Breast epithelium (tissue), 4 donors: ENCODE measurements around the gene ARL5A. TPM values are rescaled to one million over a fixed set of nuclear protein-coding genes. Genes with fewer than 3 reads are reported as not detected.

ENCODE experiments used
- DNase-seq, 2 donors: peaks; one replicate each; pipeline ENCODE4 v3.0.0-alpha.2; 2019; ENCODE audit warnings: low spot score in 2 of 2
- H3K27ac ChIP-seq, 2 donors: fragments of 200-600 bp; sonication (generic) in 1 of 2; one replicate each; pipeline ENCODE4 v1.5.1; 2016 to 2019; ENCODE audit warnings: mild to moderate bottlenecking in 1 of 2
- H3K27me3 ChIP-seq, 2 donors: fragments of 200-600 bp; sonication (generic) in 1 of 2; one replicate each; pipeline versions ENCODE4 v1.5.1 to v1.6.0; 2017 to 2019; ENCODE audit warnings: control low read depth in 1 of 2, mild to moderate bottlenecking in 1 of 2
- H3K36me3 ChIP-seq: fragments of 200-600 bp; one replicate; pipeline ENCODE4 v1.5.1; 2019
- H3K4me1 ChIP-seq, 2 donors: fragments of 200-600 bp; sonication (generic); one replicate each; pipeline ENCODE4 v1.5.1; 2016 to 2019; ENCODE audit warnings: control low read depth in 1 of 2
- H3K4me3 ChIP-seq, 3 donors: fragments of 200-600 bp; sonication (generic); 1 replicate in 2 of 3; 2 replicates in 1 of 3; pipeline ENCODE4 v1.5.1; 2016 to 2019; ENCODE audit warnings: mild to moderate bottlenecking in 3 of 3, moderate library complexity in 2 of 3
- H3K9me3 ChIP-seq, 2 donors: fragments of 200-600 bp; sonication (generic) in 1 of 2; one replicate each; pipeline ENCODE4 v1.5.1; 2016 to 2019; ENCODE audit warnings: control low read depth in 1 of 2
- POLR2A ChIP-seq: fragments of 450-650 bp; IDR thresholded peaks from one replicate; pipeline ENCODE4 v1.6.1; 2016; ENCODE audit warnings: antibody characterized with exemption, mild to moderate bottlenecking, moderate library complexity
- POLR2AphosphoS5 ChIP-seq, 3 donors: sonication (generic); formaldehyde crosslinking; IDR thresholded peaks; one replicate each; pipeline ENCODE4 v1.6.1; 2017; ENCODE audit warnings: antibody characterized with exemption in 3 of 3
- intact Hi-C: fragments of 100-400 bp; cut with DNase I; formaldehyde crosslinking; loops from one replicate; pipeline ENCODE4 v1.15.1; 2023; ENCODE audit warnings: low total_unique reads
- total RNA-seq, 3 donors: library from RNA; depleted of rRNA; stranded (reverse); fragments of >200 nt; gene quantifications; one replicate each; pipeline ENCODE4 v1.1.0, GENCODE V29; 2016
- TF ChIP-seq, protein P1 (sequence below), 3 donors: fragments of 450-650 bp; IDR thresholded peaks; one replicate each; pipeline ENCODE4 v1.5.1; 2016 to 2017; ENCODE audit warnings: antibody characterized with exemption in 3 of 3, mild to moderate bottlenecking in 3 of 3, moderate library complexity in 3 of 3

ARL5A gene
- total RNA-seq, 3 donors from 2014 or later = 43.2 to 63.1 (median 45.6) TPM

DNA sequence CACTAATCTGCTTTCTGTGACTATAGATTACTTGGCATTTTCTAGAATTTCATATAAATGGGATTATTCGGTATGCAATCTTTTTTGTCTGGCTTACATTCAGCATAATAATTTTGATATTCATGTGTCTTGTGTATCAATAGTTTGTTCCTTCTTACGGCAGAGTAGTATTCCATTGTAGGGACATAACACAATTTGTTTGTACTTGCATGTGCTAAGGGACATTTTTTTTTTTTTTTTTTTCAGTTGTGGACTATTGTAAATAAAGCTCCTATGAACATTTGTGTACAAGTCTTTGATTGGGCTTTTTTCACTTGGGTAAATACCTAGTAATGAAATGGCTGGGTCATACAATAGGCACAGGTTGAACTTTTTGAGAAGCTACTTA is 45.1 kb downstream of the ARL5A start:
- H3K4me3 ChIP-seq = no peak overlapping the region
- intact Hi-C loops = no loop called here
- H3K9me3 ChIP-seq = no peaks in the 10 kb centered on the region
- H3K27ac ChIP-seq = no peak overlapping the region
- no peak for DNase-seq
- H3K36me3 ChIP-seq = no peaks in the 10 kb centered on the region
- no peaks in the 10 kb centered on the region for H3K27me3 ChIP-seq
- no peaks in the 10 kb centered on the region for H3K4me1 ChIP-seq
- TF ChIP-seq POLR2A (no peak), POLR2AphosphoS5 (IDR thresholded peaks at IDR 0.05) (no peak)
- TF ChIP-seq, protein P1, sequence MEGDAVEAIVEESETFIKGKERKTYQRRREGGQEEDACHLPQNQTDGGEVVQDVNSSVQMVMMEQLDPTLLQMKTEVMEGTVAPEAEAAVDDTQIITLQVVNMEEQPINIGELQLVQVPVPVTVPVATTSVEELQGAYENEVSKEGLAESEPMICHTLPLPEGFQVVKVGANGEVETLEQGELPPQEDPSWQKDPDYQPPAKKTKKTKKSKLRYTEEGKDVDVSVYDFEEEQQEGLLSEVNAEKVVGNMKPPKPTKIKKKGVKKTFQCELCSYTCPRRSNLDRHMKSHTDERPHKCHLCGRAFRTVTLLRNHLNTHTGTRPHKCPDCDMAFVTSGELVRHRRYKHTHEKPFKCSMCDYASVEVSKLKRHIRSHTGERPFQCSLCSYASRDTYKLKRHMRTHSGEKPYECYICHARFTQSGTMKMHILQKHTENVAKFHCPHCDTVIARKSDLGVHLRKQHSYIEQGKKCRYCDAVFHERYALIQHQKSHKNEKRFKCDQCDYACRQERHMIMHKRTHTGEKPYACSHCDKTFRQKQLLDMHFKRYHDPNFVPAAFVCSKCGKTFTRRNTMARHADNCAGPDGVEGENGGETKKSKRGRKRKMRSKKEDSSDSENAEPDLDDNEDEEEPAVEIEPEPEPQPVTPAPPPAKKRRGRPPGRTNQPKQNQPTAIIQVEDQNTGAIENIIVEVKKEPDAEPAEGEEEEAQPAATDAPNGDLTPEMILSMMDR (IDR thresholded peaks at IDR 0.05) = no peak

DNA sequence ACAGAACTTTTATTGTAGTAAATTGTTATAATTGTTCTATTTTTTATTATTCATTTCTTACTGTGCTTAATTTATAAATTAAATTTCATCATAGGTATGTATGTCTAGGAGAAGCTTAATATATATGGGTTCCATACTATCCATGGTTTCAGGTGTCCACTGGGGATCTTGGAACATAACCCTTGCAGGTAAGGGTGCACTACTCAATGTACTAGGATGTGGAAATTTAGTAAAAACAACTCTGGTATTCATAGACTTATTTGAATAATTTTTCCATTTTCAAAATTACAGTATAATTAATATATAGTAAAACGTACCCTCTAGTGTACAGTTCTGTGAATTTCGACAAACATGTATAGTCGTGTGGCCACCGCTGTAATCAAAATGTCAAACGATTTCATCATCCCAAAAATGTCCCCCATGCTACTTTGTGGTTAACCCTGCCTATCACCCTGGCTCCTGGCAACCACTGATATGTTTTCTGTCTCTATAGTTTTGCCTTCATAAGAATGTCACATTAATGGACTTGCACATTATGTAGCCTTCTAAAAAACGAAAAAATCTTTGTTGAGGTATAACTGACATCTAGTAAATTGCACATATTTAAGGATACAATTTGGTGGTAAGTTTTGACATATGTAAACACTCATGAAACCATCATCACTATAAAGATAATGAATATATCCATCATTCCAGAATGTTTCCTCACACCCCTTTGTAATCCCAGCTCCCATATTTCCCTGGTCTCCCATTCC is 45.7 kb downstream of the ARL5A start:
- TF ChIP-seq, protein P1 (IDR thresholded peaks at IDR 0.05) = no peak
- intact Hi-C loops = no loop called here
- H3K36me3 ChIP-seq = no peaks in the 10 kb centered on the region

DNA sequence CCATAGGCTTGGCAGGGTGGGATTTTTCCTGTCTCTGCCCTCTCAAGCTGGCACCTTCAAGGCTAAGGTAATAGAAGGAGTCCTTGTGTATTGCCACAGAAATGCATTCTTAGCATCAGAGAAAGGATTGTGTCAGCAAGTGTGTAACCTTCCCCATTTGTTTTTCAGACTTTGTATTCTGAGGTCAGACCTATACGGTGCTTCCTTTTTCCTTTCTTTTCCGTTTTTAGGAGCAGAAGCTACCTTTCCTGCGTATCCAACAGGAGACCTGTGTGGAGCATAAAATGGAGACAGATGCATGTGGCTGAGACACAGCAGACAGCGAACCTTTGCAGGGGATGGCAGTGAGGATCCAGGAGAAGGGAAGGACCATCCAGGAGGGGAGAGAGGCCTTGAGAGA is 46.6 kb downstream of the ARL5A start:
- no peak overlapping the region for H3K4me3 ChIP-seq
- H3K27me3 ChIP-seq = no peaks in the 10 kb centered on the region
- H3K27ac ChIP-seq = no peak overlapping the region
- intact Hi-C loops = no loop called here
- H3K9me3 ChIP-seq = no peaks in the 10 kb centered on the region
- no peak for TF ChIP-seq POLR2AphosphoS5 (IDR thresholded peaks at IDR 0.05)
- no peak for TF ChIP-seq POLR2A
- TF ChIP-seq, protein P1 (IDR thresholded peaks at IDR 0.05) = no peak
- H3K4me1 ChIP-seq = no peaks in the 10 kb centered on the region
- no peaks in the 10 kb centered on the region for H3K36me3 ChIP-seq
- no peak for DNase-seq

More for the DNA sequence above, 45.7 kb downstream of the ARL5A start:
- no peaks in the 10 kb centered on the region for H3K4me1 ChIP-seq
- H3K4me3 ChIP-seq = no peak overlapping the region
- no peak for DNase-seq
- no peak overlapping the region for H3K27ac ChIP-seq
- H3K27me3 ChIP-seq = no peaks in the 10 kb centered on the region
- no peaks in the 10 kb centered on the region for H3K9me3 ChIP-seq

DNA sequence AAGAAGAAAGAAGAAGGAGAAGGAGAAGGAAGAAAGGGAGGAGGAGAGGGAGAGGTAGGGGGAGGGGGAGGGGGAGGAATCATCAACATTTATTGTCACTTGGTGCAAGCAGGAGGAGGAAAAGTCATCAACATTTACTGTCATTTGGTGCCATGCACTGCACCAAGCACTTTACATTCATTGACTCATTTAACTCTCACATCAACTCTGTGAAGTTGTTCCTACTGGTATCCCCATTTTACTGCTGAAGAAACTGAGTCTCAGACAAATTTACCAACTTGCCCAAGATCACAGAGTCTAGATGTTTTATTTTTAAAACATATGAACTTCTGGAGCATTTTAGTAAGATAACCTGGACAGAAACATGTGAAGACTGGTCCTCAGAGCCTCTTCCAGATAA is 47.3 kb downstream of the ARL5A start:
- H3K9me3 ChIP-seq = no peaks in the 10 kb centered on the region
- H3K27me3 ChIP-seq = no peaks in the 10 kb centered on the region
- H3K36me3 ChIP-seq = no peaks in the 10 kb centered on the region
- no peak for DNase-seq
- intact Hi-C loops = no loop called here
- no peak overlapping the region for H3K4me3 ChIP-seq
- no peaks in the 10 kb centered on the region for H3K4me1 ChIP-seq
- no peak for TF ChIP-seq POLR2A
- no peak for TF ChIP-seq POLR2AphosphoS5 (IDR thresholded peaks at IDR 0.05)
- TF ChIP-seq, protein P1 (IDR thresholded peaks at IDR 0.05) = no peak
- no peak overlapping the region for H3K27ac ChIP-seq

DNA sequence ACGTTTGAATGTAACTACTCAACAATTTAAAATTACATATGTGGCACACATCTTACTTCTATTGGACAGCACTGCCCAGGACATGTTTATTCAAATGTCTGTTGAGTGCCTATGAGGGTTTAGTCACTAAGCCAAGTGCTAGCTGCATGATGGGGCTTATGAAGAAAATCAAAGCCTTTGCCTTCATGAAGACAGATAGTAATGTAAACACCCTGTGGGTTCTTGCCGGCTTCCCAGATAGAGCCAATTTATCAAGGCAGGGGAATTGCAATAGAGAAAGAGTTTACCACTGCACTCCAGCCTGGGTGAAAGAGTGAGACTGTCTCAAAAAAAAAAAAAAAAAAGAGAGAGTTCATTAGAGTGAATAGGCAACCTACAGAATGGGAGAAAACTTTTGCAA is 50.3 kb downstream of the ARL5A start:
- H3K9me3 ChIP-seq = no peaks in the 10 kb centered on the region
- H3K4me3 ChIP-seq = no peak overlapping the region
- intact Hi-C loops = no loop called here
- H3K4me1 ChIP-seq = no peaks in the 10 kb centered on the region
- H3K27ac ChIP-seq = no peak overlapping the region
- no peaks in the 10 kb centered on the region for H3K27me3 ChIP-seq
- TF ChIP-seq, protein P1 (IDR thresholded peaks at IDR 0.05) = no peak
- TF ChIP-seq POLR2A (no peak), POLR2AphosphoS5 (IDR thresholded peaks at IDR 0.05) (no peak)
- H3K36me3 ChIP-seq = no peaks in the 10 kb centered on the region
- no peak for DNase-seq
